ENCODE results near the gene SIX5.

SIX5 gene

DNA sequence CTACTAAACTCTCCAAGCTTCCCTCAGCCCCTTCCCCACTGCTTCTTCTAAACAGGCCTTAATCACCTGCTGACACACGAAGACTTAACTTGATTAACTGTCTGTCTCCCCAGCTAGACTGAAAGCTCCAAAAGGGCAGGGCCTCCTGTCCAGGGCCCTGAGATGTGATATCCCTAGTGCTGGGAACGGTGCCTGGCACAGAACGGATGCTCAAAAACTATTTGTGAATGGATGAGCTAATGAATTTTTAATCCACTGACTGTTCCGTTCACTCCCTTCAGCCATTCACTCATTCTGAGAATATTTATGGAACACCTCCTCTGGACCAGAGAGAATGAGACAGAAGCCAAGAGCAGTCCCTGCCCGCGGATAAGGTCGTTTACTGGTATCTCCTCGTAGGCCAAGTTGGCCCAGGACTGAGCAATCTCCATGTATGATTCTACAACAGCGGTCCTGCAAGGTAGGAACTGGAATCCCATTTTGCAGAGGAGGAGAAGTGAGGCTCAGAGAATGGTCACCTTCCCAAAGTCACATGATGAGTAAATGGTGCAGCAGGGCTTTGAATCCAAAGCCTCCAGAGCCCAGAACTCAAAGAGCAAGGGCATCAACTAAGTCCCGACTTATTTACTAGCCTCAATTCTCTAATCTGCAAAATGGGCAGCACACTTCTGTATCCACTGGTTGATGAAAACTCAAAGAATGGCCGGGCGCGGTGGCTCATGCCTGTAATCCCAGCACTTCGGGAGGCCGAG, 20.2 kb upstream of the SIX5 start:
- Histone ChIP-seq H3K27me3 (ENCODE audit: control insufficient read depth, low read length) (no peaks in the 10 kb centered on the region), H3K4me3 (ENCODE audit: low read length) (no peak overlapping the region), H3K4me1 (ENCODE audit: control insufficient read depth, low read length) (peaks cover 26% of the 10 kb centered on the region), H3K4me2 (ENCODE audit: low read length) (no peak overlapping the region), H3K9me3 (ENCODE audit: control insufficient read depth, insufficient read depth, low read length) (no peaks in the 10 kb centered on the region), H4K20me1 (ENCODE audit: control insufficient read depth, insufficient read depth, low read depth, low read length) (no peaks in the 10 kb centered on the region), H3K27ac (ENCODE audit: low read depth, low read length) (no peak overlapping the region), H3K79me2 (ENCODE audit: control insufficient read depth, low read length) (peaks cover 16% of the 10 kb centered on the region), H3K9me2 (replicated peaks; ENCODE audit: control insufficient read depth, low read length) (no peaks in the 10 kb centered on the region), H3K36me3 (ENCODE audit: control insufficient read depth, low read length) (peaks cover 40% of the 10 kb centered on the region), H3F3A (ENCODE audit: control insufficient read depth, insufficient read depth) (no peaks in the 10 kb centered on the region)
- TF ChIP-seq EZH2phosphoT487 (IDR thresholded peaks at IDR 0.05; ENCODE audit: borderline replicate concordance, low read length), result no peak
- TF ChIP-seq, protein P1, sequence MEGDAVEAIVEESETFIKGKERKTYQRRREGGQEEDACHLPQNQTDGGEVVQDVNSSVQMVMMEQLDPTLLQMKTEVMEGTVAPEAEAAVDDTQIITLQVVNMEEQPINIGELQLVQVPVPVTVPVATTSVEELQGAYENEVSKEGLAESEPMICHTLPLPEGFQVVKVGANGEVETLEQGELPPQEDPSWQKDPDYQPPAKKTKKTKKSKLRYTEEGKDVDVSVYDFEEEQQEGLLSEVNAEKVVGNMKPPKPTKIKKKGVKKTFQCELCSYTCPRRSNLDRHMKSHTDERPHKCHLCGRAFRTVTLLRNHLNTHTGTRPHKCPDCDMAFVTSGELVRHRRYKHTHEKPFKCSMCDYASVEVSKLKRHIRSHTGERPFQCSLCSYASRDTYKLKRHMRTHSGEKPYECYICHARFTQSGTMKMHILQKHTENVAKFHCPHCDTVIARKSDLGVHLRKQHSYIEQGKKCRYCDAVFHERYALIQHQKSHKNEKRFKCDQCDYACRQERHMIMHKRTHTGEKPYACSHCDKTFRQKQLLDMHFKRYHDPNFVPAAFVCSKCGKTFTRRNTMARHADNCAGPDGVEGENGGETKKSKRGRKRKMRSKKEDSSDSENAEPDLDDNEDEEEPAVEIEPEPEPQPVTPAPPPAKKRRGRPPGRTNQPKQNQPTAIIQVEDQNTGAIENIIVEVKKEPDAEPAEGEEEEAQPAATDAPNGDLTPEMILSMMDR (IDR thresholded peaks at IDR 0.05; ENCODE audit: low read depth, low read length, poor library complexity, severe bottlenecking), result no peak

DNA sequence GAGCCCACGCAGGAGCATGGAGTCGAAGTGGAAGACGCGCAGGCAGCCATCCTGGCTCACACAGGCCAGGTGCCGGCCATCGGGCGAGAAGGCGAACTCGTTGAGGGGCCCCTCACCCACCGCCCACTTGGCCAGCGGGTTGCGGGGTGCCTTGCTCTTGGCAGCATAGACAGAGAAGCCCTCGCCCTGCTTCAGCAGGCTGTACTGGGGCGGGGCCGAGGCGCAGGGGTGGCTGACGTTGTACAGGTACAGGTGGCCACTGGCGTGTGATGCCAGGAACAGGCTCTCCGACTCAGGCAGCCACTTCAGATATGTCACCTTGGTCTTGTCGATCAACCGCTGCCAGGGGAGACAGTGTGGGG, 17.5 kb upstream of the SIX5 start:
- peaks cover 9% of the 10 kb centered on the region for H3K79me2 ChIP-seq (ENCODE audit: control insufficient read depth, low read length)
- no peak overlapping the region for H3K4me3 ChIP-seq (ENCODE audit: low read length)
- H4K20me1 ChIP-seq (ENCODE audit: control insufficient read depth, insufficient read depth, low read depth, low read length), result peaks cover 3% of the 10 kb centered on the region; the same call in 1 of the 2 replicates
- no peak for TF ChIP-seq EZH2phosphoT487 (IDR thresholded peaks at IDR 0.05; ENCODE audit: borderline replicate concordance, low read length)
- TF ChIP-seq, protein P1 (IDR thresholded peaks at IDR 0.05; ENCODE audit: low read depth, low read length, poor library complexity, severe bottlenecking), result no peak
- H3K4me2 ChIP-seq (ENCODE audit: low read length), result no peak overlapping the region
- H3K27ac ChIP-seq (ENCODE audit: low read depth, low read length), result no peak overlapping the region
- H3K9me3 ChIP-seq (ENCODE audit: control insufficient read depth, insufficient read depth, low read length), result no peaks in the 10 kb centered on the region
- H3K36me3 ChIP-seq (ENCODE audit: control insufficient read depth, low read length), result peaks cover 40% of the 10 kb centered on the region
- H3F3A ChIP-seq (ENCODE audit: control insufficient read depth, insufficient read depth), result no peaks in the 10 kb centered on the region
- peaks cover 9% of the 10 kb centered on the region for H3K4me1 ChIP-seq (ENCODE audit: control insufficient read depth, low read length)
- H3K9me2 ChIP-seq (replicated peaks; ENCODE audit: control insufficient read depth, low read length), result no peaks in the 10 kb centered on the region
- no peaks in the 10 kb centered on the region for H3K27me3 ChIP-seq (ENCODE audit: control insufficient read depth, low read length)

DNA sequence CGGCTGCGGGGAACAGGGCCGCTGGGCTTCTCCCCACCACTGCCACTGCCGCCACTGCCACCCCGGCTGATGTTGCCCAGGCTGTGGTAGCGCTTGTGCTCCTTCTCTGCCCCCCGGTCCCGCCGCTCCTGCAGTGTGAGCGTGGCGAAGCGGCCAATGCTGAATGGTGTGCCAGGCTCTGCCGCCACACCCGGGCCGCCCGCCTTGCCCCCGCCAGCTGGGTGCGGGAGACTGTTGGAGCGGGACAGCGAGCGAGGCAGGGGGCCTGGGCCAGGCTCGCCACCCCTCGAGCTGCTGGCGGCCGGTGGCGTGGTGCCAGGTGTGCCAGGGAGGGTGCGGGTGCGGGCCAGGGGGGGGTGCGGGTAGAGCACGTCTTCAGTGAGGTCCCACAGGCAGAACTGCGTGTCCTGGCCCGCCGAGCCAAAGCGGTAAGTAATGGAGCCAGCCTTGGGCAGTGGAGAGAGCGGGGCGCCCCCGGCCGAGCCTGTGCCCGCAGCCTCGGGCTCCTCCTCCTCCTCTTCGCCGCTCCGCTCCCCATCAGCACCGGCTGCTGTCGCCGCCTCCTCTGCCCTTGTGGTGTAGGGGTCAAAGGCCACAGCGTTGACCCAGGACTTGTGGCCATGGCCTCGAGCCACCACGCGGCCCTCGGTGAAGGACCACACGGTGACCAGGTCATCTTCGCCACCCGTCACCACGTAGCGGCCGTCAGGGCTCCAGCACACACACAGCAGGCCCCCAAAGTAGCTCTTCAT, 16.9 kb upstream of the SIX5 start:
- no peak overlapping the region for H3K4me2 ChIP-seq (ENCODE audit: low read length)
- no peak overlapping the region for H3K4me3 ChIP-seq (ENCODE audit: low read length)
- no peak overlapping the region for H3K27ac ChIP-seq (ENCODE audit: low read depth, low read length)
- H3F3A ChIP-seq (ENCODE audit: control insufficient read depth, insufficient read depth), result no peaks in the 10 kb centered on the region
- H3K4me1 ChIP-seq (ENCODE audit: control insufficient read depth, low read length), result peaks cover 3% of the 10 kb centered on the region
- no peak for TF ChIP-seq EZH2phosphoT487 (IDR thresholded peaks at IDR 0.05; ENCODE audit: borderline replicate concordance, low read length)
- TF ChIP-seq, protein P1 (IDR thresholded peaks at IDR 0.05; ENCODE audit: low read depth, low read length, poor library complexity, severe bottlenecking), result no peak
- H3K9me3 ChIP-seq (ENCODE audit: control insufficient read depth, insufficient read depth, low read length), result no peaks in the 10 kb centered on the region
- no peaks in the 10 kb centered on the region for H3K9me2 ChIP-seq (replicated peaks; ENCODE audit: control insufficient read depth, low read length)
- H3K36me3 ChIP-seq (ENCODE audit: control insufficient read depth, low read length), result peaks cover 39% of the 10 kb centered on the region
- peaks cover 4% of the 10 kb centered on the region; the same call in 1 of the 2 replicates for H4K20me1 ChIP-seq (ENCODE audit: control insufficient read depth, insufficient read depth, low read depth, low read length)
- H3K79me2 ChIP-seq (ENCODE audit: control insufficient read depth, low read length), result peaks cover 3% of the 10 kb centered on the region
- H3K27me3 ChIP-seq (ENCODE audit: control insufficient read depth, low read length), result no peaks in the 10 kb centered on the region
